ENCODE results near the gene THOC1.

Gene THOC1

DNA sequence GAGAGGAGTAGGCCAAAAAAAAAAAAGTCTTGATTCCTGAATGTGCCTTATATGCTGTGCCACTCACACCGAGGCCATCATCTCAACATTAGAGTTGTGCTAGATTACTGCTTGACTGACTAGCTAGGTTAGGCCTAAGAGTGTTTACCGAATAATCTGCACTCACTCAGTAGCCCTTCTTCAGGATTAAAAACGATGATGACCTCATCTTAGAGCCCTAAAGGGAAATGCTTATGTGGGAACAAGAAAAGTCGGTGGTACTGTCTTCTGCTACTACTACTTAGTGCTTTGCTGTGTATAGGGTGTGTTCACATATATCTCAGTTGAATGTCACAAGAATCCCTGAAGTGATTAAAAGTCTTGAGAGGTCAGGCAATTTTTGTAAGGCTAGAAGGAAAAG lies 54.3 kb downstream of the THOC1 start:
- no peak for DNase-seq (ENCODE audit: low read depth in 2 of 2)

- DNase-seq (ENCODE audit: low read depth in 2 of 2), result no peak
These were observed 55.1 kb downstream of the THOC1 start for GRCh38 chr18:212780-213179.

GRCh38 chr18:211582-211981 lies 56.3 kb downstream of the THOC1 start:
- DNase-seq (ENCODE audit: low read depth in 2 of 2), result no peak

DNA sequence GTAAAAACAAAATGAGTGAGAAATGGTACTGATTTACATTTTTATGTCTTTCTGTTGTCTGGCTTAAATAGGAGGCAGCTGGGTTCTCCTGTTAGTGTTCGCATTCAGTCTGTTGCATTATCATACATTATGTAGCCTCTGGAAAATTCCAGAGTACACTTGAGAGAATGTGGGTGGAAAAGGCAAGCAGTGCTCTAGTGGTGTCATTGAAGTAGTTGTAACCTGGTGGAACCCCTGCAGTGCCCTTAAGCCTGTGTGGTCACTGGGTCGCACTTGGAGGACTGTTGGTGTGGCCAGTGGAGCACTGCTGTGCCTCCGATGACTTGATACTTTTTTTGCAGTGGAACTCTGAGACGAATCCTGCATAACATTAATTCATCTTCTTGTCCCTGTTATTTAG lies 57.1 kb downstream of the THOC1 start:
- no peak for DNase-seq (ENCODE audit: low read depth in 2 of 2)

- no peak for DNase-seq (ENCODE audit: low read depth in 2 of 2)
These were observed 57.8 kb downstream of the THOC1 start for GRCh38 chr18:210075-210474.

DNA sequence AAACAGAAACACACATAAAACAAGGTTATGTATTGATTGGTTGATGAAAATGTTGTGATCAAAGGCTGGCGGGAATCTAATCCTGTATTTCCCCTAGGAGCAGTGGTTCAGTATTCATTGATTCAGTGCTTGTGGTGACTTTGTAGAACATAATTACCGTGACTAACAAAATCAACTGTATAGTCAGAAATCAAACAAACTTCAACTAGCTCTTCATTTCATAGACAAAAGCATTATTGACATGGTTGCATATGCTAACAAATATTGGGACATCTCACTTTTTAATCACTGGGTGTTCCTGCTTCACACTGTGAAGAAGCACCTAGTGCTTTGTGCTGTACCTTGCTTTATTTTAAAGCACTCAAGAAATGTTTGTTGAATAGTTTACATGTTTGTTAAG lies 68.1 kb downstream of the THOC1 start:
- no peak for DNase-seq (ENCODE audit: low read depth in 2 of 2)

DNA sequence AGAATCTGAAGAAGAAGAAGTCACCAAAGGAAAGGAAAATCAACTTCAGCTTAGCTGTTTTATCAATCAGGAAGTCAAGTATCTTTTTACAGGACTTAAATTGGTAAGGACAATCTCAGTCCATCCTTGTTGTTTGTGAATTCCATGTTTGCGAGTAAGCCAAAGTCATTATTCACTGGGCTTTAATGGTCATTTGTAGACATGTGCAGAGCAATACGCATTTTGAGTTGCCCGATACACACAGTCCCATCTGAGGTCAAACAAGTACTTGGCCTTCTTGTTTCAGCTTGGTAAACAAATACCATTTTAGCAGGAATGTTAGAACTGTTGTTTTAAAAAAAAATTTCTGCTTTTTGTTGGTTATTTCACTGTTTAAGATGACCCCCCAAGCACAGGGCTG lies 68.6 kb downstream of the THOC1 start:
- DNase-seq (ENCODE audit: low read depth in 2 of 2), result no peak

DNA sequence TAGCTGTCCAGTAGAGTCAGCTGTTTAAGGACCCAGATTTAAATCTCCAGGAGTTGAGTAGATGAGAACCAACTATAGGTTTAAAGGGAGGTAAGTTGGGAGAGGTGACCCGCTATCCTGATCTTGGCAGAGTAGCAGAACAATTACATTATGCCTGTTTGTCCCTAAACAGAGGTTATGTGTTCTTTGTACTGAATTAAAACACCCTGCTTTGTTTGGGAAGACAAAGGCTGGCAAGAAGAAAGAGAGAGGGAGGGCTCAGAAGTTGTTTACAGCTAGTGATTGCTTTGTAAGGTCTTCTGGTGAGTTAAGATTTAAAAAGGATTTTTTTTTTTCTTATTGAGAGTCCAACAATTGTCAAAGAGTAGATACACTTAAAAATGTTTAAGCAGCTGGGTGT lies 72.2 kb downstream of the THOC1 start:
- no peak for DNase-seq (ENCODE audit: low read depth in 2 of 2)

GRCh38 chr18:192801-193200 lies 75.0 kb downstream of the THOC1 start:
- DNase-seq (ENCODE audit: low read depth in 2 of 2), result no peak

DNA sequence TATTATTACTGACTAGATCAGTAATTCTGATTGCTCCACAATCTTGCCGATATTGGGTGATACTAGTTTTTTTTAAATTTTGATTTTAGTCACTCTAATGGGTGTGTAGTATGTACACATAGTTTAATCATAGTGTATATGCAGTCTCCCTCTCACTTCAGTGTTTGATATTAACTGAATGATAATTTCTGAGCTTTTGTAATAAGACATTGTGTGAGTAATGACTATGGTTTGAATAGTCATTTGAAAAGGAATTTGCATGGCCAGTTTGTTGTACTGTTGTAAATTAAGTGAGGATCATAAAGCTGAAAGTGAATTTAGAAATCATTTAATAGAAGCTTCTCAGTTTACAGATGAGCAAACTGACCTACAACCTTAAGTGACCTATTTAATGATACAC lies 76.1 kb downstream of the THOC1 start:
- DNase-seq (ENCODE audit: low read depth in 2 of 2), result no peak

GRCh38 chr18:189254-189653 lies 78.6 kb downstream of the THOC1 start:
- no peak for DNase-seq (ENCODE audit: low read depth in 2 of 2)

DNA sequence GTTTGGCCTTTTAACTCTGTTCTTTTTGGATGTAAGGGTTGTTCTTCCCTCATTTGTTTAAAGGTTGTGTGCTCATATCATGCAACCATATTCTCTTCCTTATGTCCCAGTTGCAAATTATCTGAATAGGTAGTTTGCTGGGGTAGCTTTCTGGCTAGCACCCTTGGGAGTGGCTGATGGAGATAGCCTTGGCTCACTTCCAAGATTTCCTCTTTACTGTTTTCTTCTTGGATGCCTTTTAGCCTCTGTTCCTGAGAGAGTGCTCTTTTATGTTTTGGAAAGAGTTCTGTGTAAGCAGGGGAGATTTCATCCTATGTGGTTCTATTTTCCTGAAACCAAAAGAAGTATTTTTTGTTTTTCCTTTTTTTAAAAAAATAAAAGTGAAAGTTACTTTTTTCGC lies 84.1 kb downstream of the THOC1 start:
- DNase-seq (ENCODE audit: low read depth in 2 of 2), result no peak

GRCh38 chr18:181711-182110 lies 86.1 kb downstream of the THOC1 start:
- DNase-seq (ENCODE audit: low read depth in 2 of 2), result no peak

DNA sequence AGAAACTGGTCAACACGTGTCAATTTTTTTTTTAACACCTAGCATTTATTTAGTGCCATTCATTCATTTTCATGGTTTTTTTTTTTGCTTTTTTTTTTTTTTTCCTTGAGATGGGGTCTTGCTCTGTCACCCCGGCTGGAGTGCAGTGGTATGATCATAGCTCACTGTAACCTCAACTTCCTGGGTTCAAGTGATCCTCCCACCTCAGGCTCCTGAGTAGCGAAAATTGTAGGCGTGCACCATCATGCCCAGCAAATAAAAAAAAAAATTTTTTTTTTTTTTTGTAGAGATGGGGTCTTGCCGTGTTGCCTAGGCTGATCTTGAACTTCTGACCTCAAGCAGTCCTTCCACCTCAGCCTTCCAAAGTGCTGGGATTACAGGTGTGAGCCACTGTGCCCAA lies 88.3 kb downstream of the THOC1 start:
- no peak for DNase-seq (ENCODE audit: low read depth in 2 of 2)

DNA sequence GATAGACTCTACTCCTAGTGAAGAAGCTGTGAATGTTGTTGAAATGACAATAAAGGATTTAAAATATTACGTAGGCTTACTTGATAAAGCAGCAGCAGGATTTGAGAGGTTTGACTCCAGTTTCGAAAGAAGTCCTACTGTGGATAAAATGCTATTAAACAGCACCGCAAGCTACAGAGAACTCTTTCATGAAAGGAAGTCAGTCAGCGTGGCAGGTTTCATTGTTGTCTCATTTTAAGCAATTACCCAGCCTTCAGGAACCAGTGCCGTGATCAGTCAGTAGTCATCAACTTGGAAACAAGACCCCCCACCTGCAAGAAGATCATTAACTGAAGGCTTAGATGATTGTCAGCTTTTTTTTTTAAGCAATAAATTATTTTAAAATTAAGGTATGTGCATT lies 95.5 kb downstream of the THOC1 start:
- DNase-seq (ENCODE audit: low read depth in 2 of 2), result no peak
